NCI-H446 (cell line): ENCODE measurements around the gene GGNBP2.
"Not testable (repeated sequence)": the region's sequence is repeated elsewhere in the genome, so short reads cannot be mapped to it uniquely, and the experiment has no call there.

Experiments
- DNase-seq, 2 experiments: peaks; one replicate each; lab custom pipeline; 2025; lab: John Stamatoyannopoulos, UW

The GGNBP2 gene

GRCh38 chr17:36600936-36601302, 56.2 kb downstream of the GGNBP2 start:
- no peak for DNase-seq

- DNase-seq, result peak; percentile 84 to 89
Observed at GRCh38 chr17:36601303-36602029, 56.7 kb downstream of the GGNBP2 start, which contains the start of gene MRM1. Gene MRM1 (plus strand): TSS chr17:36601583. CDS start chr17:36601811, 228 bp downstream.

- DNase-seq, result no peak
Observed at GRCh38 chr17:36602030-36602748, 57.5 kb downstream of the GGNBP2 start.

- DNase-seq, result peak; percentile 44 to 82
Observed at GRCh38 chr17:36602924-36603384, 58.2 kb downstream of the GGNBP2 start.

GRCh38 chr17:36605028-36605427, 60.3 kb downstream of the GGNBP2 start:
- DNase-seq, result not testable (repeated sequence)

- no peak for DNase-seq
Observed at GRCh38 chr17:36608280-36608679, 63.6 kb downstream of the GGNBP2 start.

- no peak for DNase-seq
Observed at GRCh38 chr17:36608794-36609497, 64.2 kb downstream of the GGNBP2 start.

GRCh38 chr17:36609498-36609862, 64.8 kb downstream of the GGNBP2 start:
- no peak for DNase-seq

- no peak for DNase-seq
Observed at GRCh38 chr17:36610474-36610873, 65.8 kb downstream of the GGNBP2 start.

GRCh38 chr17:36611345-36612072, 66.8 kb downstream of the GGNBP2 start:
- DNase-seq, result no peak

- DNase-seq, result no peak
Observed at GRCh38 chr17:36612323-36612722, 67.6 kb downstream of the GGNBP2 start.

- DNase-seq, result no peak
Observed at GRCh38 chr17:36613155-36613554, 68.4 kb downstream of the GGNBP2 start.

GRCh38 chr17:36614081-36614480, 69.4 kb downstream of the GGNBP2 start:
- no peak for DNase-seq

- DNase-seq, result no peak
Observed at GRCh38 chr17:36614933-36615332, 70.2 kb downstream of the GGNBP2 start.

GRCh38 chr17:36616061-36617029, 71.6 kb downstream of the GGNBP2 start:
- DNase-seq, result no peak

GRCh38 chr17:36617773-36618172, 73.1 kb downstream of the GGNBP2 start:
- no peak for DNase-seq

GRCh38 chr17:36623281-36623680, 78.6 kb downstream of the GGNBP2 start:
- DNase-seq, result no peak

- no peak for DNase-seq
Observed at GRCh38 chr17:36625188-36625587, 80.5 kb downstream of the GGNBP2 start.

GRCh38 chr17:36627101-36627500, 82.4 kb downstream of the GGNBP2 start:
- no peak for DNase-seq

- no peak for DNase-seq
Observed at GRCh38 chr17:36628576-36628975, 83.9 kb downstream of the GGNBP2 start.
